D721Med (cell line): ENCODE results near the gene LAMA5.

ENCODE experiments used
- DNase-seq: peaks from one replicate; pipeline ENCODE4 v3.0.0; 2011; ENCODE audit warnings: low spot score; ENCODE audit not compliant: insufficient read length
- FAIRE-seq: peaks from 2 replicates; lab custom pipeline; 2011; peaks lifted over from hg19 to GRCh38; lab: Jason Lieb, UNC
- TF ChIP-seq, protein P1 (sequence below): IDR thresholded peaks from 2 replicates; pipeline ENCODE4 v1.5.1; 2012; ENCODE audit warnings: mild to moderate bottlenecking, control low read depth; ENCODE audit not compliant: insufficient read depth; ENCODE audit errors: missing control alignments

The LAMA5 gene

DNA sequence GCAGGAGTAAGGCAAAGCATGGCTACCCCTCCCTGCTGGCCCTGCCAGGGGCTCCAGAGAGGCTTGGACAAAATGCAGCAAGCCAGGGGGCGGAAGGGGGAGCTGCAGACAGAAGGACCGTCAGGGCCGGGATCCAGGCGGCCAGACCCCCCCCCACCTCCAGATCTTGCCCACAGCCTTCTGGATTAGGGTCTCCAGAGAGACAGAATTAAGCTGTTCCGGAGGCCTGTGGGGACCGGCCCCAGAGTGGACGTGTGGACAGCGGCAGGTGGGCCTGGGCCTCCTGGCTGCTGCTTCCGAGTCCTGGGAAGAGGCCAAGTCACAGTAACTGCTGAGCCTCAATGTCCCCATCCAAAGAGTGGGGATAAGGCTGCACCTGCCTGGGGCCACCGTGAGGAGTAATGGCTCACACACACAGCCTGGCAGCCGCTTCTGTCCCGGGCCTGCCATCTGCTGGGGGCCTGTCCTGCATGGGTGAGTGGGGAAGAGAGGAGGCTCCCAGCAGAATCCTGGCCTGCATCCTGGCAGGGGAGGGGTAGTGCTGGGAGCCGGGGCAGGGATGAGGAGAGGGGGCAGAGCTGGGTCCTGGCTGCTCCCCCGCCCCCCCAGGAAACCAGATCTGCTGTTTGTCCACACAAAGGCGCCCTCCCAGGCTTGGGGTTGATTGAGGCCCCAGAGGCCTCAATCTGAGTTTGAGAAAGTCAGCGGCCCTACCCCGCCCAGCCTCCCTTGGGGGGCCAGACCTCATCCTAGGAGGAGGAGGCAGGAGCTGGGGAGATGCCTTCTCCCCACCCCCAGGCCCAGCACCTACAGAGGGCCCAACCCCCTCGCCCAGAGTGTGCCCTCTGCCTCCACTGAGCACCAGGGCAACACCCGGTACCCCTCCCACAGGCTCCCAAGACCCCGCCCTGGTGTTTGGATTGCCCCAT lies 3.9 kb downstream of the LAMA5 start:
- TF ChIP-seq, protein P1, sequence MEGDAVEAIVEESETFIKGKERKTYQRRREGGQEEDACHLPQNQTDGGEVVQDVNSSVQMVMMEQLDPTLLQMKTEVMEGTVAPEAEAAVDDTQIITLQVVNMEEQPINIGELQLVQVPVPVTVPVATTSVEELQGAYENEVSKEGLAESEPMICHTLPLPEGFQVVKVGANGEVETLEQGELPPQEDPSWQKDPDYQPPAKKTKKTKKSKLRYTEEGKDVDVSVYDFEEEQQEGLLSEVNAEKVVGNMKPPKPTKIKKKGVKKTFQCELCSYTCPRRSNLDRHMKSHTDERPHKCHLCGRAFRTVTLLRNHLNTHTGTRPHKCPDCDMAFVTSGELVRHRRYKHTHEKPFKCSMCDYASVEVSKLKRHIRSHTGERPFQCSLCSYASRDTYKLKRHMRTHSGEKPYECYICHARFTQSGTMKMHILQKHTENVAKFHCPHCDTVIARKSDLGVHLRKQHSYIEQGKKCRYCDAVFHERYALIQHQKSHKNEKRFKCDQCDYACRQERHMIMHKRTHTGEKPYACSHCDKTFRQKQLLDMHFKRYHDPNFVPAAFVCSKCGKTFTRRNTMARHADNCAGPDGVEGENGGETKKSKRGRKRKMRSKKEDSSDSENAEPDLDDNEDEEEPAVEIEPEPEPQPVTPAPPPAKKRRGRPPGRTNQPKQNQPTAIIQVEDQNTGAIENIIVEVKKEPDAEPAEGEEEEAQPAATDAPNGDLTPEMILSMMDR: no peak
- FAIRE-seq (no peak), DNase-seq (no peak)

DNA sequence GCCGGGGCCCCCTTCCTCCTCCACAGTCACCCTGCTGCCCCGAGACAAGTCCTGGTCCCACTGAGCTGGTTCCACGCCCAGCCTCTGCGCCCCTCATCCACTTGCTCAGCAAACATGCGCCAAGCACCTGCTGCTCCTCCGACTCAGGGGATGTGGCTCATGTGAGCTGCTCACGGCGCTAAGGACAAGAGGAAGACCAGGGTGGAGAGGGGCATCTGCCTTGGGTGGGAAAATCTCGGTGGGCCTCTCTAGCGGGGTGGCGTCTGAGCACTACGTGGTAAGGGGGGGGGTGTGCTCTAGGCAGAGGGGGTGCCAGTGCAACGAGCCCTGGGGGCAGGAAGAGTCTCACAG lies 4.5 kb downstream of the LAMA5 start:
- TF ChIP-seq, protein P1: no peak
- FAIRE-seq (no peak), DNase-seq (no peak)

DNA sequence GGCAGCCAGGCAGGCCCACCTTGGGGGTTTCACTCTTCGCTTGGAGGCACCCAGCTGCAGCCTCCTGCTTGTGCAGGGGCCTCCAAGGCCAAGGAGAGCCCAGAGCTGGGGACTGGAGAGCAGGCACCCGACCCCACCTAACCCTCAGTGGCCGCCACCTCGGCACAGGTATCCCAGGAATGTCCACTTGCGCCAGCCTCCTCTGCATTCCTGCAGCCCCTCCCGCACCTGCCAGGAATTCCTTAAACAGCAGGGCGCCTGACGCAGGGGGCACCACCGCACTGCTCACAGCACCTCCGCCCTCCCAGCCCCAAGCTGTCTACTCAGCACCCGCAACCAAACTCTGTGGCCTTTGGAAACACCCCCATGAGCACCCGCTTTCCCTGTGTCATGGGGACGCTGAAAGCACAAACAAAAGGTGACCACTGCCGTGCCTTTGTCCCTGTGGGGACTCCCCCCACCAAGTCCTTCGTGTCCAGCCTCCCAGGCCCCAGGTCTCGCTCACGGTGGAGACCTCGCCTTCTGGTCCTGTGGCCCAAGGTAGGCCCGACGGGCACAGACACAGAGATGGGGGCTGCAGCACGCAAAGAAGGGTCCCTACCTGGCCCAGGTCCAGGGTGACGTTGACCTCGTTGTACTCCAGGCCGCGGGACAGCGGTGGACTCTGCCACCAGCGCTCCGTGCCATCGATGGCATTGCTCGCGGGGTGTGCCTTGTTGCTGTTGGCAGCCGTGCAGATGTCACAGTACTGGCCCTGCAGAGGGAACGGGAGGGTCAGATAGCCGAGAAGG lies 5.1 kb downstream of the LAMA5 start:
- TF ChIP-seq, protein P1: no peak
- DNase-seq (no peak), FAIRE-seq (no peak)

DNA sequence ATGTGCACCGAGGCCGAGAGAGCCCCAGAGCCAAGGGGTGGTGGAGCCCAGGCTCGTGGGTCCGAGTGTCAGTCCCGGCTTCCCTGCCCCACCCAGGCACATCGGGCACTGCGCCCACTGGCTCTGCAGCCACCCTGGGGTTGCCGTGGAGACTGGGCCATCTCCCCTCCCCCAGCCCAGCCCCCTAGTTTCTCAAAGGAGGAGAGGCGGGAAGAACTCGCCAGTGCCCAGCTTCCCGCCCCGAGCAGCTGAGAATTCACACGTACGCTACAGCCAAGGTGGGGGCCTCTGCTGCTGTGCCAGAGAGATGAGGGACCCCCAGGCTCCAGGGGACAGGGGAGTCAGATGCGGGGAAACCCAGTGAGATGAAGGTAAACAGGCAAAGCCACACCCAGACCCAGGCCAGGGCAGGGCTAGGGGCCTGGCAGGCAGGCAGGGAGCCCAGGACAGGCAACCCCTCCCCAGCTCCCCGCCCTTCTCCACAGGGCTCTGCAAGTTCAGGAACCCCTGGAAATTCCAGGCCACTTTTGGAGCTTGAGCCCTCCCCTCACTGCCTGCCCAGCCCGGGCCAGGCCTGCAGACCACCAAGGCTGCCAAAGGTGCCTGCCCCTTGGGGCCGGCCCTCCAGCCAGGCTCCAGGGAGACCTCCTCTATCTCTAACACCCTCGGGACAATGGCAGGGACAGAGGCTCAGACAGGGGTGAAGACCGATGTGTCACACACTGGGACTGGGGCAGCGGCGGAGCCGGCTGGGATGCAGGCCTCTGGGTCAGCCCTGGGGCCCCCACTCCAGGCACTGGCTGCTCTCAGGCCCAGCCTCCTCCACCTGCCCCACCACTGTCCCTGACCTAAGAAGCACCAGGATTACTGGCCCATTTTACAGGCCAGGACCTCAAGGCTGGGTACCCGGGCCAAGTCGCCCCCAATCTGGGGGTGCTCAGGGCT lies 6.0 kb downstream of the LAMA5 start:
- TF ChIP-seq, protein P1: no peak
- FAIRE-seq: no peak
- no peak for DNase-seq

DNA sequence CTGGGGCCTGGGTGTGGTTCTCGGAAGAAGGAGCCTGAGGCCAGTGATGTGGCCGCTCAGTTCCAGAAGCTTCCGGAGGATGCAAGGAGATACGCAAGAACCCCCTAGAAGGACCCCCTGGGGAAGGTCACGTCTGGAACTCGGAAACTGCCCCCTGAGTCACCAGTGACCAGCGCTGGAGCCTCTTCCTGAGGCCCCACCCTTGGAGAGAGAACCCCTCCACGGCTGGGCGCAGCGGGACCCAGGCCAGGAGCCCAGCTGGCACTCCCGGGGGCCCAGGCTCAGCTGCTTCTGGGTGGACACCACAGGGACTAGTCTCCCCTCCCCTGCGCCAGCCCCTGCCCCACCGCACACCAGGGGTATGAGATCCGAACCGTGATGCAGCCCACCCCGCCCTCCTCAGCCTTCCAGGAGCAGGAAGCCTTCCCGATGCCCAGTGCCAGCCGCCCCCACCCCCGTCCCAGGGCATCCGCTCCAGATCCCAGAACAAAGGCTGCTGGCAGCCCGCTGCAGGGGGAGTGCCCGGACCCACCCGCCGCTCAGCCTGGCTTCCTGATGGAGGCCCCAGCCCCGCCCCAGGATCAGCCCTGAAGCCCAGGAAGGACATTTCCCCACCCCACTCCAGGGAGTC lies 7.5 kb downstream of the LAMA5 start:
- TF ChIP-seq, protein P1: no peak

DNA sequence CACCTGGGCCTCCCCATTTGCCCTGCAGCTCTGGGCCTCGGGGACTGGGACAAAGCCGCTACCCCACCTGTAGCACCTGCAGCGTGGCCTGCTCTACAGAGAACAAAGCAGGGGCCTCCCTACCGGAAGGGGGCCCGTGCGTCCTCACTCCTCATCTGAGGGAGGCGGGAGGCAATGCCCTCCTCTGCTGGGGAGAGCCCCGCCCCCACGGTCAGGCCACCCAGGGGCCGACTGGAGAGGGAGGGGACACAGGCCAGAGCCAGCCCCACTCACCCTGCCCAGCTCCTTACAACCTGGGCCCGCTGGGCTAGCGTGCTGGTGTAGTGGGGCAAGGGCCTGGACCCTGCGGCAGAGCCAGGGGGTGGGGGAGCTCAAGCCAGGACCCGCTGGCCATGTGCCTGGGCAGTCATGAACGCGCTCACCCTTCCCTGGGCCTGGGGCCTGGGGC lies 8.0 kb downstream of the LAMA5 start:
- FAIRE-seq (no peak), DNase-seq (no peak)
- TF ChIP-seq, protein P1: no peak

More for the DNA sequence above, 7.5 kb downstream of the LAMA5 start:
- DNase-seq (no peak), FAIRE-seq (no peak)
